Measurements from ENCODE around the gene SSR2. TPM values are rescaled to one million over a fixed set of nuclear protein-coding genes. Genes with fewer than 3 reads are reported as not detected.

Gene SSR2
- total and polyA plus RNA-seq, 7 donors: 44.6 to 255 (median 77.5) TPM

- DNase-seq: no peak
- TF ChIP-seq CTCF (IDR thresholded peaks at IDR 0.05): no peak
- no peak for ATAC-seq
- H3K27me3 ChIP-seq (ENCODE audit: insufficient read depth in 3 of 3, low read length in 2 of 3): no peaks in the 10 kb centered on the region
- H3K27ac ChIP-seq: peak overlapping the region; percentile 89
- H3K4me1 ChIP-seq: peaks cover 79% of the 10 kb centered on the region
- peak overlapping the region; percentile 88 for H3K4me3 ChIP-seq
- intact Hi-C loops (cut with DNase I): no loop called here
- peaks cover 0 to 7% of the 10 kb centered on the region in 2 donors for H3K36me3 ChIP-seq (ENCODE audit: insufficient read depth in 1 of 2, low read depth in 1 of 2)
- WGBS, 3 donors: 61 to 69% (median 64%) methylated on average over 3 of the region's 3 CpGs
- H3K9me3 ChIP-seq: no peaks in the 10 kb centered on the region
Observed at GRCh38 chr1:155973723-155974122, 47.0 kb downstream of the SSR2 start.

- intact Hi-C loops (cut with DNase I): no loop called here
- peaks cover 0 to 12% of the 10 kb centered on the region in 2 donors for H3K36me3 ChIP-seq (ENCODE audit: insufficient read depth in 1 of 2, low read depth in 1 of 2)
- peak overlapping the region; percentile 89 for H3K27ac ChIP-seq
- no peaks in the 10 kb centered on the region for H3K27me3 ChIP-seq (ENCODE audit: insufficient read depth in 3 of 3, low read length in 2 of 3)
- 65 to 79% (median 76%) methylated on average over 9 of the region's 9 CpGs for WGBS, 3 donors
- no peak for ATAC-seq
- DNase-seq: no peak
- TF ChIP-seq CTCF (IDR thresholded peaks at IDR 0.05): no peak
- H3K4me1 ChIP-seq: peaks cover 94% of the 10 kb centered on the region
- H3K4me3 ChIP-seq: peak overlapping the region; percentile 11
- no peaks in the 10 kb centered on the region for H3K9me3 ChIP-seq
Observed at GRCh38 chr1:155971910-155972809, 48.6 kb downstream of the SSR2 start.

GRCh38 chr1:155970531-155971167 lies 50.1 kb downstream of the SSR2 start:
- no peak for TF ChIP-seq CTCF (IDR thresholded peaks at IDR 0.05)
- no peak overlapping the region for H3K4me3 ChIP-seq
- no peaks in the 10 kb centered on the region for H3K27me3 ChIP-seq (ENCODE audit: insufficient read depth in 3 of 3, low read length in 2 of 3)
- peak overlapping the region; percentile 89 for H3K27ac ChIP-seq
- intact Hi-C loops (cut with DNase I): no loop called here
- DNase-seq: peak; percentile 75 to 83
- H3K36me3 ChIP-seq (ENCODE audit: insufficient read depth in 1 of 2, low read depth in 1 of 2): peaks cover 0 to 23% of the 10 kb centered on the region in 2 donors
- WGBS, 3 donors: 43 to 51% (median 46%) methylated on average over 11 of the region's 11 CpGs
- H3K4me1 ChIP-seq: peaks cover 94% of the 10 kb centered on the region
- no peaks in the 10 kb centered on the region for H3K9me3 ChIP-seq
- peak; percentile 25 to 56 (median 42) for ATAC-seq

GRCh38 chr1:155969377-155969791 lies 51.4 kb downstream of the SSR2 start:
- peak; percentile 73 to 84 (median 78) for ATAC-seq
- peak; percentile 55 to 80 for DNase-seq
- intact Hi-C loops (cut with DNase I): no loop called here
- WGBS, 3 donors: 16 to 30% (median 29%) methylated on average over 8 to 9 of the region's 9 CpGs
- Histone ChIP-seq H3K36me3 (ENCODE audit: insufficient read depth in 1 of 2, low read depth in 1 of 2) (peaks cover 1 to 36% of the 10 kb centered on the region in 2 donors), H3K27ac (peak overlapping the region; percentile 89), H3K4me3 (peak overlapping the region; percentile 35), H3K27me3 (ENCODE audit: insufficient read depth in 3 of 3, low read length in 2 of 3) (no peaks in the 10 kb centered on the region), H3K4me1 (peaks cover 83% of the 10 kb centered on the region), H3K9me3 (no peaks in the 10 kb centered on the region)
- no peak for TF ChIP-seq CTCF (IDR thresholded peaks at IDR 0.05)

Data from psoas muscle (tissue), 8 donors.